Stomach (tissue), 4 donors: ENCODE results near the gene KCTD3.

Experiments
- CTCF ChIP-seq, 7 experiments: fragments of 450-650 bp in 4 of 7; fragments of 200-600 bp in 3 of 7; sonication (generic) in 3 of 7; IDR thresholded peaks; one replicate each; pipeline ENCODE4 v1.5.1; 2016 to 2019; ENCODE audit warnings: antibody characterized with exemption in 7 of 7, control low read depth in 2 of 7, mild to moderate bottlenecking in 1 of 7
- POLR2A ChIP-seq, 4 donors: fragments of 450-650 bp; IDR thresholded peaks; one replicate each; pipeline ENCODE4 v1.6.1; 2016; ENCODE audit warnings: antibody characterized with exemption in 4 of 4, control low read depth in 2 of 4, mild to moderate bottlenecking in 1 of 4, moderate library complexity in 1 of 4

DNA sequence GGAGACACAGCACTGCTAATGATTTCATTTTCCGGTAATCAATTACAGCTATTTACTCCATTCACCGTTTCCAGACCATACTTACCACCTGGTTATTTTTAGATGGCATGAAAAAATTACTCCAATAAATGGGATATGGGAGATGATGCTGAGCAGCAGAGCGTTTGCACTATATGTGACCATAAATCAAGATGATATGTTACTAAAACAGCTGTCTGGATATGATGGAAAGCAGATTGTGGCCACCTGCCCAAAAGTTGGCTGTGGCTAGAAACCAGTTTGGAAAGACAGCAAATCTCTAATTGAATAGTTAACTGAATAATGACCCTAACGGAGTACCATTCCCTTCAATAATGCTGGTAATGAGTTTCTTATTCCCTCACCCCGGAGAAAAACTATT, 22.5 kb upstream of the KCTD3 start:
- TF ChIP-seq CTCF (IDR thresholded peaks at IDR 0.05) (no peak), POLR2A (IDR thresholded peaks at IDR 0.05) (no peak)
